HG03095 (cell line): Measurements from ENCODE around the gene DDI2.
A peak's percentile ranks its signal among the peaks of the same experiment; 100 is the strongest.
"Not testable (repeated sequence)": the region's sequence is repeated elsewhere in the genome, so short reads cannot be mapped to it uniquely, and the experiment has no call there.

Experiments used
- ATAC-seq: cut with Tn5 transposase; IDR thresholded peaks from one replicate; pipeline ENCODE4 v1.9.1; 2021; ENCODE audit warnings: moderate library complexity; ENCODE audit not compliant: unreplicated experiment

DDI2 gene

DNA sequence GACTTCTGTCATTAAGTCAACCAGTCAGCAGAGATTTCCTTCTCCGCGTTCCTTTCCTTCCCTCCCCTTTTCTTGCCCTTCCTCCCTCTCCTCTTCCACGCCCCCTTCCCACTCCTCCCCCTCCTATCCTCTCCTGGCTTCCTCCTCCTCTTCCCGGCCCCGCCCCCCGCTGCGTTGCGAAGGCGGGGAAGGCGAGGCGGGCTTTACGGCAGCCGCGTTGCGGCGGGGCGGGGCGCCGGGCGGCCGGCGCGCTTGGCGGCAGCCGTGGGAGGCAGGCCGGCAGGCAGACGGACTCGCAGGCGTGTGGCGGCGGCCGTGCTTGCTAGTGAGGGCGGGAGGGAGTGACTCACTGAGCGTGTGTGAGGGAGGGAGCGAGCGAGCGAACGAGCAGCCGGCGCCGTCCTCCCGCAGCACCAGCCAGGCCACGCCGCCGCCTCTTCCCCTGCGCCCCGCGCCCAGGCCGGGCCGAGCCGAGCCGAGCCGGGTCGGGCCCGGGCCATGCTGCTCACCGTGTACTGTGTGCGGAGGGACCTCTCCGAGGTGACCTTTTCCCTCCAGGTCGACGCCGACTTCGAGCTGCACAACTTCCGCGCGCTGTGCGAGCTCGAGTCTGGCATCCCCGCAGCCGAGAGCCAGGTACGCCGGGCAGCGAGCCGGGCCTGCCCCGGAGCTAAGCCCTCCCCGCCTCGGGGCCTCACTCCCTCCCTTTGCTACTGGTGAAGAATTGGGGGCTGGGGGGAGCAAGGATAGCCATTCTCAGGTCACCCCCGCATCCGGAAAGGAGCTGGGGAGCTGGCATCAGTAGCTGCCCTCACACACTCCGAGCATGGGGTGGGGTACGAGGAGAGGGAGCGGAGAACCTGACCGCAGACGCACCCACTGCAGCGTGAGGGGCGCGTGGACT is at the start of gene DDI2:
Gene DDI2 (plus strand): TSS at position 286 of the 904 bp plus-strand sequence. CDS start 213 bp downstream, at position 499.
- peak; percentile 62 for ATAC-seq

DNA sequence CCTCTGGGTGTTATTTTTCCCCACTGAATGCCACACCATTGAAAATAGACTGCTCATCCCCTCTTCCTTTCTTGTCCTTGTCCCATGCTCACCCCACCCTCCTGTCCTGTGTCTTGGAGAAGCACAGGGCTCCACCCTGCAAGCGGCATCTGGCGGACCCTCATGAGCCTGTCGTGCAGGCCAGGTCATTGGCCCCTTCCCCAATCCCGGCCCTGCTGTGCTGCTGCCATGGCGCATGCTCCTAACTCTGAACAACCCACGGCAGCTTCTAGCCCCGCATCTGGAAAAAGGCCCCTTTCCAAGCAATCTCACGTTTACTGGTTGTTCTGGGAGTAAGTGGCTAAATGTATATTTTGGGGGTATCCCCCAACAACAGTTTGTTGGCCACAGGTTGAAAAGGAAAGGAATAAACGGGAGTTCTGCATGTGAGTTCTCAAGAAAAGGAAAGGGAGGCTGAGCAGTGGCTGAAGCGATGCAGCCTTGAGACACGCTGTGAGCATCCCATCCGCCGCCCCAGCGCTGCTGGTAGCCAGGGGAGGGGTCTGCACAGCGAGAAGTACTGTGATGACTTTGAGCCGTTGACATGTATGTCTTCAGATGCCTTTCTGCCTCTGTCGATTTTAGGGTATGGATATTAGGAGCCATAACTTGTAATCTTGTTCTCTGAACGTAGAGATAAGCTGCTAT is 48.7 kb upstream of the DDI2 start:
- ATAC-seq, result no peak

DNA sequence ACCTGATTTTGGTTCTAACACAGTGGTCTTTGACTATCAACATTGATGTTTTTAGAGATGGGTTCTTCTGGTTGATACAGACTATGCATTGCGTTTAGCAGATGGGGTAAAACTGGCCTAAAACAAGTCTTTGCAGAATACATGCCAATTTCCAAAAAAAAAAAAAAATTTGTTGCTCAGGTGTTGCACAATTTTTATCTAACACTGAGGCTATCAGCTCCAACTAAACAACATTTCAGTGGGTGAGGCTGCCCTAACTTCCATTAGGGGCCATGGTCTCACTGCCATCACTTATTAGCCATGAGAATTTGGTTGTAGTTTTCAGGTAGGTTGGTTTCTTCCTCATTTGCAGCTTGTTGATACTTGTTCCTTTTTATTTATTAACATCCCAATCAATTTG is 46.4 kb upstream of the DDI2 start:
- no peak for ATAC-seq

DNA sequence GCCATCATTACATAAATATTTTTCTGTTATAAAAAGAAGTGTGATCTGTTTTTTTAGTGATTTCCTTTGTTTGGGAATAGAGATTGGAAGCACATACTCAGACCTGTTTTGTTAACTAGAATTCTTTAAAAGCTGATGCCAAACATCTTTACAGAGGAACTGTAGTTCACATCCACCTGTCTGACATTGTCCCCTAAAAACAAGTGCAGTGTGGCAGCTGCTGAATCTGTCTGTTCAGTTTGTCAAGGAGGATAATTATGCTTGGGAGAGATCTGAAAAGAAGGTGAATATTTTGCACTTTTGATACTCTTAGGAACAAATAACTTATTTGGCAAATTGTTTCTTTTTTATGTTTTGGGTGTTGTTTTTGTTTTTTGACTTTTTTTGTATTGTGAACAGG is 46.0 kb upstream of the DDI2 start:
- ATAC-seq, result no peak

DNA sequence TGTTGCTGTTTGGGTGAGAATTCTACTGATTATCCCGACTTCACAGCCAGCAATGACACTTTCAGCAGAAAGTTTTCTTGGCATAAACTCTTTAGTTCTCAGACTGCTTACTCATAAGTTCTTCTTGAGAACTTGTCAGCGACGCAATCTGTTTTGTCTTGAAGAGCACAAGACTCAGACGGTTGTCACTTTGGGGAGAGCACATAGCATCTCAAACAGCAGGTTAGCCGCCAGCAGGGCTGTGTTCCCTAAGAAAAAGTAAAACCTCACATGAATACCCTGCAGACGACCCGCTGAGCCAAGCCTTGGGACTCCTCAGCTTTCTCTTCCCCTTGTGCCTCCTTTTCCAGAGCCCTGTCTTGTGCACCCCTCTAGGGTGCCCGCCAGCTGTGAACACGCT is 43.8 kb upstream of the DDI2 start:
- no peak for ATAC-seq

DNA sequence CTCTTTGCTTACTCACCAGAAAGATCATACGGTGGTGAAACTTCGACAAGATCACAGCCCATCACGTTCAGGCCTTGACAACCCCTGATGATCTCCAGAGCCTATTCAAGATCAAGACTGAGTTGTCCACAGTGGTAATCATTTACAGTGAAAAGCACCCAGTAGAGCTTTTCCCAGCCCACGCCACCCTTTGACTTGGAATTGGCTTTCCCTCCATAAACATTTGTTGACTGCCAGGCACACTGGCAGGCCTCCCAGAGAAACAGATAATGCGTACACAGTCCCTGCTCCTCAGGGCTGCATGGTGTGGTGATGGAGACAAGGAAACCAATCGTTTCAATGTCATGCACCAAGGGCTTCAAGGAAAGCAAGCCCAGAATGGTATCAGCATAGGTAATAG is 42.5 kb upstream of the DDI2 start:
- no peak for ATAC-seq

DNA sequence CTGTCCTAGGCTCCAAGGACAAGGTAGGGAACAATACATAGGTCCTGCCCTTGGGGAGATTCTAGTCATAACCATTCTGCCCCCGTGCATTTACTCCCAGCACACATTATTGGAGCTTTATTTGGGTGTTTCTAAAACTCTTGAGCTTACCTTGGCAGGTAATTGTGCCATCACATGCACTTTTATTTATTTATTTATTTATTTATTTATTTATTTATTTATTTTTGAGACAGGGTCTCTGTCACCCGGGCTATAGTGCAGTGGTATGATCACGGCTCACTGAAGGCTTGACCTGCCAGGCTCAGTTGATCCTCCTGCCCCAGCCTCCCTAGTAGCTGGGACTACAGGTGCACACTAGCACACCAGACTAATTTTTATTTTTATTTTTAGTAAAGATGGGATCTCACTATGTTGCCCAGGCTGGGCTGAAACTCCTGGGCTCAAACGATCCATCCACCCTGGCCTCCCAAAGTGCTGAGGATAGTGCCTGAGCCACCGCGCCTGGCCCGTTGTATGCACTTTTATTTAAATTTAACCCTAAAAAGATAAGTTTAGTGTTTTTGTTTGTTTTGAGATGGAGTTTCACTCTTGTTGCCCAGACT is 41.6 kb upstream of the DDI2 start:
- no peak for ATAC-seq

DNA sequence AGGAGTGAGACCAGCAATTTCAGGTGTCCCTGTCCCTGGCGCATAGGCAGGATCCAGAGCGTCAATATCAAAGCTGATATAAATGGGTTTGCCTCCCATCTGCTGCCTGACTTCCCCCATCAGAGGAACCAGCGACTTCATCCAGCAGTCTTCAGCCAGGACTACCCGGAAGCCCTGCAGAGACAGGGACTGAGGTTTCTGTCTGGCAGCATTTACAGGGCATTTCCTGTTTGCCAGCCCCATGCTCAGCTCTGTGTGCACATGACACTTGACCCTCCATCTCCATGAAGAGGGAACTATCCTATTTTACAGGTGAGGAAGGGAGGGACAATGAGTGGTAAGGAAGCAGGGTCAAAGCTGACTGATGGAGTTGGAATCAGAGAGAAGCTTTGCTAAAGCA is 39.6 kb upstream of the DDI2 start:
- ATAC-seq, result no peak

DNA sequence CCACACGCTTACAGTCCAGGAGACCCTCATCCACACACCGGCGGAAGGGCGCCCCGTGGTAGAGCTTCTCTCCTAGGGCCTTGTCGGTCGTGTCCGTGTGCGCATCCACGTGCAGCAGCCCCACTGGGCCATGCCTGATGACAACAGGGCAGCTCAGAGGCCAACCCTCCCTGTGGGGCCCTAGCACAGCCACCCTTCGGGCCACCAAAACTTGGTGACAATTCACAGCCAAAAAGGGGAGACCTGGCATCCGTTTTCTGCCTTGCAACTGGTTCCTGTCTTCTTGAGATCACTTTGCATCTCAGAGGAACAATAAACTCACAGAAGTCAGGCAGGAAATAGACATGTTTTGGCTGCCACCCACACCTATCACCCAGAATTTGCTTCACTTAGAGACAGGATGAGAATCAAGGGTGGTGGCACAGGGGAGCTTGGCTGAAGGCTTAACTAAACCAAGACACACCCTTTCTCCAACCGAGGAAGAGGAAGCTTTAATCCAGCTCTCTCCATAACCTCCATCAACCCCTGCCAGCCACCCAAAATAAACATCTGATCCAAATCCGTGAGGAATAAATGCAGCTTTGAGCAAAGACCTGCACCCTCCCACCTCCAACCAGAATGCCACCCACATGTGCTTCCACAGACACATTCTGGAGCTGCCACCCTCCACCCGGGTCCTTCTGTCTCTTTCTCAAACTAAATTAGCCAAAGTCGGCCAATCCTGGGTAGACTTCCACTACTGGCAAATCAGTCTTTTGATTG is 38.2 kb upstream of the DDI2 start:
- no peak for ATAC-seq

DNA sequence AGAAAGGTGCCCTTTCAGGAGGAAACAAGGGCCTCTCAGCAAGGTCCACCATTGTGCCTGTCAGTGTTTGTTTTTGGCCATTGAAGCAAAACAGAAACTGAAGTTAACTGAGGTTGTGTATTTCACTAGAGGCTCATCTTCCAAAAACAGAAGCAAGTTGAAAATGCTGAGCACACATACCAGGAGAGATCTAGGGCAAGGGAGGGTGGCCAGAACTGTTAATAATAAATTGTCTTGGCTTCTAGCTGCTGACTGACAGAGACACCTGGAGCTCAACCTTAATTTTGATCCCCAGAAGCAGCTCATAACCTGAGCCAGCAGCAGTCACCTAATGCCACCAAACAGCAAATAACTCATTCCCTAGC is 37.6 kb upstream of the DDI2 start:
- no peak for ATAC-seq

DNA sequence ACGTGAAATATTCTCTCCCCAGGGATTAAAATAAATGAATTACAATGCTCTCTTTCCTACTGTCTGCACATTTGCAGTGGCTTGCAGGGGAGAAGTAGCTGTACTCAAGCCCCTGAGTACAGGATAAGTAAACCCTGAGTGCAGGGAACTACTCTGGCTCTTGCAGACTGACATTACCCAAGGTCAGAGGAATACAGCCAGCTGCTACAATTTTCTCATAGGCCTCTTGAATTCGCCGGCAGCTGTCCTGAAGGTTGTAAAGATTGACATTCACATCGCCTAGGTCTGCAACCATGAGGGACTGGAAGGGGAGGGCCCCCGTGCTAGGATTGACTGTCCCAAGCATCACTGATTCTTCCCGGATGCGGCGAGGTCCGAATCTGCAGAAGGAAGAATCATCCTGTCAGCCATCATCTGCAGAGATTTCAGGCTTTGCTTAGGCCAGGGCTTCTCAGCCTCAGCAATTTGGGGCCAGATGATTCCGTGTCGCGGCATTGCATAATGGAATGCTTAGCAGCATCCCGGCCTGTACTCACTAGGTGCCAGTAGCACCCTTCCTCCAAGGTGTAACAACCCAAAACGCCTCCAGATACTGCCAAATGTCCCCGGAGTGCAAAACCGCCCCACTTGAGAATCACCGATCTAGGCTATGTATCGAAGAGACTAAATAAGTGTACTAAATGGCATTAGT is 34.1 kb upstream of the DDI2 start:
- ATAC-seq, result no peak

DNA sequence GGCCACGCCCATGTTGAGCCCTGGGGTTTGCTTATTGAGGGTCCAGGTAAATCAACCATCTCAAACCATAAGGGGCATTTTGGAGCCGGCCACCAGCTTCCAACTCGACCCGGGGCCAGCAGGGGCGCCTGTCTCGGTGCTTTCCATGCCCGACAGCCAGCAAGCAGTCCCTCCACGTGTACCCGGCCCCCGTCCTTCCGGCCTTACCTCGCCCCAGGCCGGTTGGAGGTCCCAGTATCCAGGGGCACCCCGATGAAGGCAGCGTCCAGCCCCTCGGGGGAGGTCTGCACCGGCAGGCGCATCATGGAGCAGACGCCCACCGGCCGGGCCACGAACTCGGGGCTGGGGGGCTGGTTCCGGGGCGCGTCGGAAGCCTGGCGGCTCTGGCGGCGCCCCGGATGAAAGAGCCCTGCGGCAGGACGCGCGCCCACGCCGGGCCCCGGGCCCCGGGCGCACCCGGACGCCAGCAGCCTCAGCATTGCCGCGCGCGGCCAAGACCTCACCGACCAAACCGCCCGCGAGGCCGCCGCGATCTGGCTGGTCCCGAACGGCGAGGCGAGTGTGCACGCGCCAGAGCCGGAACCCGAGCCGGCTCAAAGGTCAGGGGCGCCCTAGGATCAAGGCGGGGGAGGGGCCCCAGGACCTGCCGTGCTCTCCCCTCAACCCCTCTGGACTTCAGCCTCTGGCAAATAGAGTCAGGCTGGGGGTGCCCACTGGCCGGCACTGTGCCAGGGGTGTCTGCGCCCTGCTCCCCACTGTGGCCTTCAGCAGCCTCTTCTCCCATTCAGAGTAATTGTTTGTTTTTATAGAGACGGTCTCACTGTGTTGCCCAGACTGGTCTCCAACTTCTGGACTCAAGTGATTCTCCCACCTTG is 32.5 kb upstream of the DDI2 start, which contains the start of gene AGMAT:
Gene AGMAT (minus strand): TSS at position 563 of the 875 bp plus-strand sequence. CDS start 84 bp downstream, at position 479.
- ATAC-seq, result peak; percentile 66

DNA sequence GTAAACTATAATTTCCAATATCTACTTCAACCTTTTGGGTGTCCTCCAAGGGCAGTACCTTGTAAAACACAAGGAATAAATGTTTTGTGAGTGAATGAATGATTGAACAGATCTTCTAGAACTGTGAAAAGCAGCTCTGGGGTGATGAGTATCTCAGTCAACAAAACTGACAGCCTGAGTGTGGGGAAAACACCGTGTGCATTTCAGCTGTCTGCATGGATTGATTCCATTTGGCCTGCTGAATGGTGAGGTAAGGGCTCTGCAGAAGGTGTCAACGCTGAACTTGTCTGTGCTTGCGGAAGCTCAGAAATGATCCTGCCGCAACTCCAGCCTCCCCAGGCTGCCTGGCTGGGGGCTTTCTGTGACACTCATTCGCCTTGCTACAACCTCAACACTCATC is 25.0 kb upstream of the DDI2 start:
- no peak for ATAC-seq

DNA sequence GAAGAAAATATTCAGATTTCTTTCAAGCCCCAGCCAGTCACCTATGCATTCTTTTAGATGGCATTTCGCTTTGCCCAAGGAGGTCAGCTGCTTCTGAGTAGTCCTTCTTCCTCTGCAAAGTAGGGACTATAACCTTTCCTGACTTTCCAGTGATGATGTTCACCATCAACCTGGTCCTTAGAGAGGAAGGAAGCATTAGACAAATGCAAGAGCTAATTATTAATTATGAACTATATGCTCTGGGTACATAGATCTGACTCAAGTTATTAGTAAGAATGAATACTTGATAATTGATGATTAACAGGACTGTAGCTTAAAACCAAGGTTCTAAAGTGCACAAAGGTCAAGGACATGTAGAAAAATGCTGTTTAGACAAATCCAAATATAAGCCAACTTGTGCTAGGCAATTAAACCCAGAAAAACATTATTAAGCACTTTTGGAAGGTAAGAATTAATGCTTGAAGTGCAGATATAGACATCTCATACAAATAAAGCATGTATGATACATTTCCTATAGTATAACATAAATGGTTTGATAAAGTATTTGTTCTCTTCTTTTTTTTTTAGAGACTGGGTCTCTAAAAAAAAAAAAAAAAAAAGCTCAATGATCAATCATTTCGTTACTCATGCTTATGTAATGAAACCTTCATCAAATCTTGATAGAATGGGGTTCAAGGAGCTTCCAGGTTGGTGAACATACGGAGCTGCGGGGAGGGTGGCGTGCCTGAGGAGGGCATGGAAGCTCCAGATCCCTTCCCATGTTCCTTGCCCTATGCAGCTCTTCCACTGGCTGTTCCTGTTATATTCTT is 21.2 kb upstream of the DDI2 start:
- ATAC-seq, result no peak

DNA sequence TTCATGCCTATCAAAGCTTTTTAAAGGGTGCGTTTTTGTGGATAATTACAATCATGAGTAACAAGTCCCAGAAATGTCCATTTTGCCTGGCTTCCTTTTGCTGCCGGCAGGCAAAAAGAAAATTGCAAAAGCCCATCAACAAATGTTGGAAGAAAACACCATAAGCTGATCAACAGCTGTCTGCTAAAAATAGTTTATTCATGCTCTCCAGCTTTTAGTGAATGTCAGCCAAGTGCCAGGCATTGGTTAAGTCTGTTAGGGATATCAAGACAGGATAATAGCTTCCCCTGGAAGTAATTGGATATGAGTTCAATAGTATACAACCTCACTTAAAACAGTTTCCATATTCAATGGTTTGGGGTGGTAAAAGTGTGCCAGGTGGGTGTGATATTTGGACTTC is 18.8 kb upstream of the DDI2 start:
- no peak for ATAC-seq

DNA sequence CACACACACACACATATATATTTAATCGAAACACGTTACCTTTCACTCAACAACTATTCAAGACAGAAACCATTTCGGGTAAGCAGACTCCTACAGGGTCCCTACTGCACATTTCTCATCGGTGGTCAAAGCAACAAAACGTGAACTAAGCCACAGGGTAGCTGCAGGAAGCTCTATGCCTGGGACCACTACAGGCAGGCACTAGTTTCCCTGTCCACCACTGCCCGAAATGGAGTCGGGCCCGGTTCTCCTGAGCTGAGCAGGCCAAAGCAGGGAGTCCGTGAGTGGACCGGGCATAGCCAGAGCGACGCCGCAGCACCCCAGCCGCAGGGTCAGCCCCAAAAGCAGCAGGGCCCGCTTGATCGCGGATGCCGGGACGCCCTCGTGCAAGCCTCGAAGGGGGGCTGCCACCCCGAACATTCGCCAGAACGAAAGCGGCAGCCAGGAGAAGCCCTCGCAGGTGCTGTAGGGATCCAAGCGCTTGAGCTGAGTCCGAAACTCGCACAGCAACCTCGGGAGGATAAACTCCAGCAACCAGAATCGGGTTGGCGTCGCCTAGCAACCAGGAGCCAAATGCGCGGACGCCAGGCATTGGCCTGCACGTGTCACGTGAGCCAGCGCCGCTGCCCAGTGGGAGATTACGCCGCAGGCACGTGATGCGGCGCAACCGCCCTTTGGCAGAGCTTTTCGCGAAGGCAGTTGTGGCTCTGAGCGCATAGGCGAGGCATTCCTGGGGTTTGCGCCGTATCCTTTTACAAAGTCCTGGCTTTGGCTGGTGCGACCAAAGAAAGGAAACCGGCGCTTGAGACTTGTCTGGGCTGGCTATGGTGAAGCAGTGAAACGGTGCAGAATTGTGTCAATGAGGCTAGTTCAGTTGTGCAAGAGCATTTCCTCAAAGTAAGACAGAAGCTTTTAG is 13.9 kb upstream of the DDI2 start:
- peak; percentile 83 for ATAC-seq

DNA sequence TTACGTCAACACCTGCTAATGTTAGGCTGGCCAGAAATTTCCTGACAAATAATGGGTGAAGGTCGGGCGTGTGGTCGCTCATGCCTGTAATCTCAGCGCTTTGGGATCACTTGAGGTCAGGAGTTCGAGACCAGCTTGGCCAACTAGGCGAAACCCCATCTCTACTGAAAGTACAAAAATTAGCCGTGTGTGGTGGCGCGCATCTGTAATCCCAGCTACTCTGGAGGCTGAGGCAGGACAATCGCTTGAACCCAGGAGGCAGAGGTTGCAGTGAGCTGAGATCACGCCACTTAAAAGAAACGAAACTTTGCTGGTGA is 13.3 kb upstream of the DDI2 start:
- not testable (repeated sequence) for ATAC-seq

DNA sequence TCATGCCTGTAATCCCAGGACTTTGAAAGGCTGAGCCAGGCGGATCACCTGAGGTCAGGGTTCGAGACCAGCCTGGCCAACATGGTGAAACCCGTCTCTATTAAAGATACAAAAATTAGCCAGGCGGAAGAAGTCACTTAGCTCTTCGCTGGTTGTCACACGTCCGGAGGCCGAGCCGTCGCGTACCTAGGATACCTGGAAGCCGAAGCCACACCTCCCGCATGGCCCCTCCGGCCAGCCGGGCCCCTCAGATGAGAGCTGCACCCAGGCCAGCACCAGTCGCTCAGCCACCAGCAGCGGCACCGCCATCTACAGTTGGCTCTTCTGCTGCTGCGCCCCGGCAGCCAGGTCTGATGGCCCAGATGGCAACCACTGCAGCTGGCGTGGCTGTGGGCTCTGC is 12.9 kb upstream of the DDI2 start:
- ATAC-seq, result not testable (repeated sequence)
